CD14-positive monocyte (primary cell): ENCODE data around the gene CFD. TPM values are rescaled to one million over a fixed set of nuclear protein-coding genes. Genes with fewer than 3 reads are reported as not detected.
"Not testable (repeated sequence)": the region's sequence is repeated elsewhere in the genome, so short reads cannot be mapped to it uniquely, and the experiment has no call there.

Experiments used
- DNase-seq, 3 donors: peaks; one replicate each; pipeline ENCODE4 v3.0.0-alpha.2; 2011 to 2022
- H2AFZ ChIP-seq: 2 replicates; pipeline ENCODE4 v1.6.0; 2012; ENCODE audit warnings: mild to moderate bottlenecking, low read depth, low read length, inconsistent platforms; ENCODE audit not compliant: insufficient read depth, poor library complexity, severe bottlenecking
- H3K27ac ChIP-seq, 2 donors: 1 replicate in 1 of 2; 2 replicates in 1 of 2; pipeline ENCODE4 v1.5.1; 2012 to 2013; ENCODE audit warnings: low read length in 2 of 2, control low read depth in 1 of 2, inconsistent platforms in 1 of 2, low read depth in 1 of 2, mild to moderate bottlenecking in 1 of 2
- H3K27me3 ChIP-seq, 2 donors: one replicate each; pipeline versions ENCODE4 v1.6.0 to v1.6.1; 2011 to 2013; ENCODE audit warnings: low read length in 2 of 2; ENCODE audit not compliant: control insufficient read depth in 2 of 2, insufficient read depth in 2 of 2
- H3K36me3 ChIP-seq, 2 donors: replicated peaks in 1 of 2; 1 replicate in 1 of 2; 2 replicates in 1 of 2; pipeline versions ENCODE4 v1.5.1 to v1.6.1; 2012 to 2013; ENCODE audit warnings: low read length in 2 of 2, control low read depth in 1 of 2, inconsistent platforms in 1 of 2, mild to moderate bottlenecking in 1 of 2; ENCODE audit not compliant: insufficient read depth in 2 of 2, control insufficient read depth in 1 of 2
- H3K4me1 ChIP-seq, 2 donors: 1 replicate in 1 of 2; 2 replicates in 1 of 2; pipeline versions ENCODE4 v1.5.1 to v1.6.1; 2012 to 2013; ENCODE audit warnings: low read length in 2 of 2, control low read depth in 1 of 2, inconsistent platforms in 1 of 2, mild to moderate bottlenecking in 1 of 2, moderate library complexity in 1 of 2; ENCODE audit not compliant: insufficient read depth in 2 of 2, control insufficient read depth in 1 of 2
- H3K4me2 ChIP-seq: replicated peaks from 2 replicates; pipeline ENCODE3; 2012; ENCODE audit warnings: low read length, moderate library complexity, mild to moderate bottlenecking; ENCODE audit not compliant: poor library complexity, severe bottlenecking; ENCODE audit errors: extremely low read depth
- H3K4me3 ChIP-seq, 3 experiments: fragments of 200-600 bp in 1 of 3; sonication (generic) in 1 of 3; replicated peaks in 1 of 3; 1 replicate in 2 of 3; 2 replicates in 1 of 3; pipeline ENCODE4 v1.5.1; 2011 to 2013; ENCODE audit warnings: low read length in 3 of 3, mild to moderate bottlenecking in 3 of 3, control low read depth in 2 of 3, low read depth in 2 of 3, inconsistent platforms in 1 of 3, moderate library complexity in 1 of 3
- H3K79me2 ChIP-seq: 2 replicates; pipeline ENCODE4 v1.6.0; 2012; ENCODE audit warnings: mild to moderate bottlenecking, control low read depth, inconsistent platforms, low read length, moderate library complexity; ENCODE audit not compliant: insufficient read depth
- H3K9ac ChIP-seq: 2 replicates; pipeline ENCODE4 v1.6.0; 2017; ENCODE audit warnings: low read length, mild to moderate bottlenecking; ENCODE audit not compliant: insufficient read depth, poor library complexity, severe bottlenecking
- H3K9me3 ChIP-seq, 2 donors: replicated peaks in 1 of 2; 1 replicate in 1 of 2; 2 replicates in 1 of 2; pipeline versions ENCODE4 v1.5.1 to v1.6.1; 2012 to 2013; ENCODE audit warnings: low read length in 2 of 2, control low read depth in 1 of 2; ENCODE audit not compliant: control insufficient read depth in 1 of 2, insufficient read depth in 1 of 2
- H4K20me1 ChIP-seq: 2 replicates; pipeline ENCODE4 v1.6.0; 2012; ENCODE audit warnings: mild to moderate bottlenecking, low read length, control low read depth, moderate library complexity; ENCODE audit not compliant: insufficient read depth
- H3K27ac Mint-ChIP-seq, 7 donors: one replicate each; pipeline ENCODE4 v1.8.0; 2020; ENCODE audit warnings: mild to moderate bottlenecking in 7 of 7, mixed read lengths in 7 of 7, moderate library complexity in 6 of 7, inconsistent platforms in 2 of 7
- H3K27me3 Mint-ChIP-seq, 3 donors: one replicate each; pipeline ENCODE4 v1.8.0; 2021 to 2022; ENCODE audit warnings: low read depth in 3 of 3, mild to moderate bottlenecking in 3 of 3, mixed read lengths in 3 of 3, moderate library complexity in 3 of 3, inconsistent platforms in 1 of 3
- H3K36me3 Mint-ChIP-seq, 2 donors: one replicate each; pipeline ENCODE4 v1.8.0; 2020; ENCODE audit warnings: mixed read lengths in 2 of 2, inconsistent platforms in 1 of 2, mild to moderate bottlenecking in 1 of 2
- H3K4me1 Mint-ChIP-seq: one replicate; pipeline ENCODE4 v1.8.0; 2020; ENCODE audit warnings: mild to moderate bottlenecking, mixed read lengths
- H3K4me3 Mint-ChIP-seq, 2 donors: one replicate each; pipeline ENCODE4 v1.8.0; 2020; ENCODE audit warnings: mild to moderate bottlenecking in 2 of 2, mixed read lengths in 2 of 2, moderate library complexity in 1 of 2
- H3K9me3 Mint-ChIP-seq, 7 donors: one replicate each; pipeline ENCODE4 v1.8.0; 2020 to 2022; ENCODE audit warnings: mixed read lengths in 7 of 7, mild to moderate bottlenecking in 6 of 7, moderate library complexity in 6 of 7, inconsistent platforms in 2 of 7
- WGBS: methylation state at CpG from one replicate; pipeline ENCODE4 v1.1.5; 2013; ENCODE audit warnings: missing lambda C conversion rate; ENCODE audit not compliant: insufficient coverage; 5-methylcytosine and 5-hydroxymethylcytosine counted together
- intact Hi-C, 2 donors: fragments of 100-400 bp; cut with micrococcal nuclease; formaldehyde crosslinking; loops; one replicate each; pipeline versions ENCODE4 v1.15.0 to v1.15.1; 2023
- polyA plus RNA-seq, 3 donors: library from polyadenylated mRNA; depleted of rRNA in 1 of 3; unstranded in 2 of 3; stranded (reverse) in 1 of 3; fragments of 300-500 nt in 2 of 3; fragments of >200 nt in 1 of 3; fragmentation: Illumina TruSeq in 2 of 3; gene quantifications; 1 replicate in 2 of 3; 2 replicates in 1 of 3; pipeline ENCODE4 v1.2.3, GENCODE V29; 2012 to 2021
- TF ChIP-seq, protein P1 (sequence below): fragments of 200-600 bp; IDR thresholded peaks from one replicate; pipeline ENCODE4 v1.8.0; 2022; ENCODE audit warnings: antibody characterized with exemption, mild to moderate bottlenecking

Gene CFD
- polyA plus RNA-seq, 3 donors, result 272 to 862 (median 654) TPM

DNA sequence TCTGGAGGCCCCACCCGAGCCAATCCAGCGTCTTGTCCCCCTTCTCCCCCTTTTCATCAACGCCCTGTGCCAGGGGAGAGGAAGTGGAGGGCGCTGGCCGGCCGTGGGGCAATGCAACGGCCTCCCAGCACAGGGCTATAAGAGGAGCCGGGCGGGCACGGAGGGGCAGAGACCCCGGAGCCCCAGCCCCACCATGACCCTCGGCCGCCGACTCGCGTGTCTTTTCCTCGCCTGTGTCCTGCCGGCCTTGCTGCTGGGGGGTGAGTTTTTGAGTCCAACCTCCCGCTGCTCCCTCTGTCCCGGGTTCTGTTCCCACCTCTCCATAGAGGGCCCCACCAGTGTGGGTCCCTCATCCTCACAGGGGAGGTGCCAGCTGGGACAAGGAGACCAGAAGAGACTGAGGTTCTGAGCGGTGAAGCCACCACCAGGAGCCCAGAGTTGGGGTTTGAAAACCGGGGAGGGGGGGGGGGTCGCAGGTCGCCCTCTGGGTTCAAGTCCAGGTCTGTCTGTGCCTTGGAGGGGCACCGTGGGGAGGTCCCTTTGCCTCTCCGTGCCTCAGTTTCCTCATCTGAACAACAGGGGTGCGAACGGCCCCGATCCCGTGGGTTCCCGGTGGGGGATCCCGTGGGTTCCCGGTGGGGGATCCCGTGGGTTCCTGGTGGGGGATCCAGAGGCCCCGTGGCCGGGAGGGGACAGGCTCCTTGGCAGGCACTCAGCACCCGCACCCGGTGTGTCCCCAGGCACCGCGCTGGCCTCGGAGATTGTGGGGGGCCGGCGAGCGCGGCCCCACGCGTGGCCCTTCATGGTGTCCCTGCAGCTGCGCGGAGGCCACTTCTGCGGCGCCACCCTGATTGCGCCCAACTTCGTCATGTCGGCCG is 7.1 kb upstream of the CFD start, which contains the start of gene ELANE:
Gene ELANE (plus strand): TSS at position 168 of the 878 bp plus-strand sequence. CDS start 26 bp downstream, at position 194.
- peak within 1 kb of the TSS; percentile 27 for H3K9ac ChIP-seq
- TF ChIP-seq, protein P1, sequence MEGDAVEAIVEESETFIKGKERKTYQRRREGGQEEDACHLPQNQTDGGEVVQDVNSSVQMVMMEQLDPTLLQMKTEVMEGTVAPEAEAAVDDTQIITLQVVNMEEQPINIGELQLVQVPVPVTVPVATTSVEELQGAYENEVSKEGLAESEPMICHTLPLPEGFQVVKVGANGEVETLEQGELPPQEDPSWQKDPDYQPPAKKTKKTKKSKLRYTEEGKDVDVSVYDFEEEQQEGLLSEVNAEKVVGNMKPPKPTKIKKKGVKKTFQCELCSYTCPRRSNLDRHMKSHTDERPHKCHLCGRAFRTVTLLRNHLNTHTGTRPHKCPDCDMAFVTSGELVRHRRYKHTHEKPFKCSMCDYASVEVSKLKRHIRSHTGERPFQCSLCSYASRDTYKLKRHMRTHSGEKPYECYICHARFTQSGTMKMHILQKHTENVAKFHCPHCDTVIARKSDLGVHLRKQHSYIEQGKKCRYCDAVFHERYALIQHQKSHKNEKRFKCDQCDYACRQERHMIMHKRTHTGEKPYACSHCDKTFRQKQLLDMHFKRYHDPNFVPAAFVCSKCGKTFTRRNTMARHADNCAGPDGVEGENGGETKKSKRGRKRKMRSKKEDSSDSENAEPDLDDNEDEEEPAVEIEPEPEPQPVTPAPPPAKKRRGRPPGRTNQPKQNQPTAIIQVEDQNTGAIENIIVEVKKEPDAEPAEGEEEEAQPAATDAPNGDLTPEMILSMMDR, result no peak
- Mint-ChIP-seq H3K4me1 (peaks cover 34% of the 10 kb centered on the region), H3K27me3 (peaks cover 14 to 28% (median 16%) of the 10 kb centered on the region in 3 donors), H3K9me3 (peaks cover 0 to 2% (median 0%) of the 10 kb centered on the region in 7 donors), H3K27ac (no peak within 1 kb of the TSS), H3K36me3 (no peaks in the 10 kb centered on the region), H3K4me3 (peak within 1 kb of the TSS; percentile 61 to 84)
- H3K4me3 ChIP-seq, result peak within 1 kb of the TSS; percentile 18 to 68 (median 24)
- DNase-seq, result peak in 1 of 3 donors; percentile 43
- H3K4me1 ChIP-seq, result peaks cover 38 to 51% of the 10 kb centered on the region in 2 donors
- no peaks in the 10 kb centered on the region for H3K36me3 ChIP-seq
- H3K27me3 ChIP-seq, result peaks cover 0 to 18% of the 10 kb centered on the region in 2 donors
- no peaks in the 10 kb centered on the region for H4K20me1 ChIP-seq
- 15% methylated on average over 39 of the region's 55 CpGs for WGBS
- peak within 1 kb of the TSS; percentile 67 for H2AFZ ChIP-seq
- H3K79me2 ChIP-seq, result peaks cover 22% of the 10 kb centered on the region
- intact Hi-C loops, result loop anchor here (5.0 kb wide), 2 partner anchors 35 to 80 kb away; no protein-coding TSS in a partner anchor
- peak within 1 kb of the TSS; percentile 75 for H3K4me2 ChIP-seq
- no peaks in the 10 kb centered on the region for H3K9me3 ChIP-seq
- no peak within 1 kb of the TSS for H3K27ac ChIP-seq

DNA sequence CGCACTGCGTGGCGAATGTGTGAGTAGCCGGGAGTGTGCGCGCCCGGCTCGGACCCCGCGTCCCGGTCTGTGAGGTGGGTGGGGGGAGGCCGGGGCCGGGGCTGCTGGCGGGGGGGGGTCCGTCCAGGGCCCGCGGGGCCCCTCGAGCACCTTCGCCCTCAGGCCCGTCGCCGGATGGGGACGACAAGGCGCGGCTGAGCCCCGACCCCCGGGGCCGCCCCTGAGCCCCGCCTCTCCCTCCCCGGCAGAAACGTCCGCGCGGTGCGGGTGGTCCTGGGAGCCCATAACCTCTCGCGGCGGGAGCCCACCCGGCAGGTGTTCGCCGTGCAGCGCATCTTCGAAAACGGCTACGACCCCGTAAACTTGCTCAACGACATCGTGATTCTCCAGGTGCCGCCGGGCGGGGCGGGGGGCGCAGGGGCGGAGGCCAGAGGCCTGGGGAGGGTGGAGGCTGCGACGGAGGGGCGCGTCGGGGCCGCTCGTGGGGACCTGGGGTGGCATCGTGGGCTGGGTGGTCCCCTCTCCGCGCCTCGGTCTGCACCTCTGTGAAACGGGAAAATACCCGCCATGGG is 6.4 kb upstream of the CFD start:
- 19% methylated on average over 42 of the region's 67 CpGs for WGBS
- Mint-ChIP-seq H3K9me3 (peaks cover 0 to 2% (median 0%) of the 10 kb centered on the region in 7 donors), H3K4me1 (peaks cover 30% of the 10 kb centered on the region), H3K36me3 (no peaks in the 10 kb centered on the region), H3K27ac (no peak overlapping the region), H3K27me3 (peaks cover 8 to 20% (median 14%) of the 10 kb centered on the region in 3 donors), H3K4me3 (peak overlapping the region; percentile 35 to 58)
- H3K4me1 ChIP-seq, result peaks cover 37 to 51% of the 10 kb centered on the region in 2 donors
- no peaks in the 10 kb centered on the region for H3K36me3 ChIP-seq
- peak overlapping the region; percentile 27 for H3K9ac ChIP-seq
- no peaks in the 10 kb centered on the region for H4K20me1 ChIP-seq
- TF ChIP-seq, protein P1, result no peak
- no peak for DNase-seq
- intact Hi-C loops, result loop anchor here (5.0 kb wide), 2 partner anchors 36 to 81 kb away; no protein-coding TSS in a partner anchor
- no peak overlapping the region for H3K27ac ChIP-seq
- H2AFZ ChIP-seq, result peak overlapping the region; percentile 67
- peaks cover 22% of the 10 kb centered on the region for H3K79me2 ChIP-seq
- H3K27me3 ChIP-seq, result peaks cover 0 to 12% of the 10 kb centered on the region in 2 donors
- no peaks in the 10 kb centered on the region for H3K9me3 ChIP-seq
- peak overlapping the region; percentile 75 for H3K4me2 ChIP-seq
- peak overlapping the region; percentile 18 to 68 (median 24) for H3K4me3 ChIP-seq

DNA sequence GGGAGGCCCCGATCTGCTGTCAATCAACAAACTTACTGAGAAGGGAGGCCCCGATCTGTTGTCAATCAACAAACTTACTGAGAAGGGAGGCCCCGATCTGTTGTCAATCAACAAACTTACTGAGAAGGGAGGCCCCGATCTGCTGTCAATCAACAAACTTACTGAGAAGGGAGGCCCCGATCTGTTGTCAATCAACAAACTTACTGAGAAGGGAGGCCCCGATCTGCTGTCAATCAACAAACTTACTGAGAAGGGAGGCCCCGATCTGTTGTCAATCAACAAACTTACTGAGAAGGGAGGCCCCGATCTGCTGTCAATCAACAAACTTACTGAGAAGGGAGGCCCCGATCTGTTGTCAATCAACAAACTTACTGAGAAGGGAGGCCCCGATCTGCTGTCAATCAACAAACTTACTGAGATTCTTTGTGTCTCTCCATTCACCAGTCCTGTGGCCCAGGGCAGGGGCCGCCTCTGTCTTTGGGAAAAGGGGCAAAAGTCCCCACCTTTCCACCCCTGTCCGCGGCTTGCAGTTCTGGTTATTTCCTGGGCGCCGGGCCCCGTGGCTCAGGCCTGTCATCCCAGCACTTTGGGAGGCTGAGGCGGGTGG is 5.7 kb upstream of the CFD start:
- peak overlapping the region in 1 of 2 donors; percentile 52 for H3K4me3 Mint-ChIP-seq
- not testable (repeated sequence) for H3K36me3 Mint-ChIP-seq

More for the DNA sequence above, 5.7 kb upstream of the CFD start:
- H3K4me1 ChIP-seq, result peaks cover 38 to 51% of the 10 kb centered on the region in 2 donors
- not testable (repeated sequence) for H2AFZ ChIP-seq, H3K27ac ChIP-seq, H3K9me3 Mint-ChIP-seq, H3K27ac Mint-ChIP-seq, H4K20me1 ChIP-seq, DNase-seq, H3K27me3 ChIP-seq, H3K36me3 ChIP-seq, H3K9me3 ChIP-seq, H3K9ac ChIP-seq
- H3K27me3 Mint-ChIP-seq, result peaks cover 8 to 14% (median 8%) of the 10 kb centered on the region in 3 donors
- intact Hi-C loops, result loop anchor here (2.0 to 5.0 kb wide), 3 partner anchors 36 to 81 kb away; no protein-coding TSS in a partner anchor
- WGBS, result 87% methylated on average over 3 of the region's 17 CpGs
- H3K4me3 ChIP-seq, result peak overlapping the region in 1 of 3 experiments; percentile 68
- H3K79me2 ChIP-seq, result peaks cover 22% of the 10 kb centered on the region
- H3K4me1 Mint-ChIP-seq, result peaks cover 30% of the 10 kb centered on the region
- peak overlapping the region; percentile 75 for H3K4me2 ChIP-seq
